Activated CD8-positive, alpha-beta memory T cell treated with anti-CD3 and anti-CD28 coated beads, Interleukin-2, amount 50 U/mL, for 48 hours (primary cell): ENCODE measurements around the gene C9orf78.

ENCODE experiments used
- DNase-seq: peaks from one replicate; pipeline ENCODE4 v3.0.0-alpha.2; 2020

Gene C9orf78

GRCh38 chr9:129867136-129868022, 32.3 kb upstream of the C9orf78 start:
- peak; percentile 76 for DNase-seq

GRCh38 chr9:129866394-129867135, 31.5 kb upstream of the C9orf78 start:
- DNase-seq, result no peak

GRCh38 chr9:129865668-129866320, 30.7 kb upstream of the C9orf78 start:
- no peak for DNase-seq

- no peak for DNase-seq
Measured at GRCh38 chr9:129864991-129865647, 30.0 kb upstream of the C9orf78 start.

- DNase-seq, result peak; percentile 85
Measured at GRCh38 chr9:129863059-129863690, 28.1 kb upstream of the C9orf78 start.

GRCh38 chr9:129861447-129861827, 26.4 kb upstream of the C9orf78 start:
- no peak for DNase-seq

GRCh38 chr9:129860653-129861446, 25.8 kb upstream of the C9orf78 start:
- DNase-seq, result no peak

GRCh38 chr9:129858167-129858962, 23.3 kb upstream of the C9orf78 start:
- DNase-seq, result no peak

GRCh38 chr9:129857207-129857606, 22.1 kb upstream of the C9orf78 start:
- DNase-seq, result no peak

GRCh38 chr9:129854588-129855110, 19.6 kb upstream of the C9orf78 start:
- DNase-seq, result no peak

GRCh38 chr9:129853614-129854013, 18.5 kb upstream of the C9orf78 start:
- DNase-seq, result no peak

GRCh38 chr9:129852579-129852978, 17.5 kb upstream of the C9orf78 start:
- DNase-seq, result no peak

- DNase-seq, result no peak
Measured at GRCh38 chr9:129851821-129852220, 16.7 kb upstream of the C9orf78 start.

- no peak for DNase-seq
Measured at GRCh38 chr9:129850821-129851550, 15.9 kb upstream of the C9orf78 start.

GRCh38 chr9:129849901-129850300, 14.8 kb upstream of the C9orf78 start:
- DNase-seq, result no peak

GRCh38 chr9:129848712-129849441, 13.8 kb upstream of the C9orf78 start:
- no peak for DNase-seq

- no peak for DNase-seq
Measured at GRCh38 chr9:129845373-129845772, 10.3 kb upstream of the C9orf78 start.

- DNase-seq, result no peak
Measured at GRCh38 chr9:129841071-129841470, 6.0 kb upstream of the C9orf78 start.

GRCh38 chr9:129840034-129840433, 5.0 kb upstream of the C9orf78 start:
- DNase-seq, result no peak
